Dermis blood vessel endothelial cell (primary cell): ENCODE results near the gene AR. TPM values are rescaled to one million over a fixed set of nuclear protein-coding genes. Genes with fewer than 3 reads are reported as not detected.

Experiments used
- DNase-seq: peaks from one replicate; pipeline ENCODE4 v3.0.0; 2010
- total RNA-seq: library from RNA; depleted of rRNA; stranded (reverse); fragments of >200 nt; gene quantifications from 2 replicates; pipeline ENCODE4 v1.2.3, GENCODE V29; 2014

AR gene
- total RNA-seq, 1 donor from 2014 or later: 1.2 TPM

GRCh38 chrX:67563469-67564448 is 19.9 kb downstream of the AR start:
- DNase-seq: no peak

DNA sequence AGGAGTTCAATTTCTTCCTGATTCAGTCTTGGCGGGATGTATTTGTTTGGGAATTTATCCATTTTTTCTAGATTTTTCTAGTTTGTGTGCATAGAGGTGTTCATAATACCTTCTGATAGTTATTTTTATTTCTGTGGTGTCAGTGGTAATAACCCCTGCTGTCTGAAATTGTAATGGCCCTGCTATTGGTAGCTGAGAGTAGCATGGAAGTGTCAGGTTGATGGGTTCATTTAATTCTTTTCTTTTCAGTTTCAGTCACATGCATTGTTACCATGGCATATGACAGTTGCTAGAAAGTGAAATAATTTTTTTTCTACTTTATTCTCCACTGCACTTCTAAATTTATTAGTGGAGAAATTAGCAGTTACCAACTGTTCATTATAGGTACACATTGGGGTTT is 20.7 kb downstream of the AR start:
- DNase-seq: no peak

DNA sequence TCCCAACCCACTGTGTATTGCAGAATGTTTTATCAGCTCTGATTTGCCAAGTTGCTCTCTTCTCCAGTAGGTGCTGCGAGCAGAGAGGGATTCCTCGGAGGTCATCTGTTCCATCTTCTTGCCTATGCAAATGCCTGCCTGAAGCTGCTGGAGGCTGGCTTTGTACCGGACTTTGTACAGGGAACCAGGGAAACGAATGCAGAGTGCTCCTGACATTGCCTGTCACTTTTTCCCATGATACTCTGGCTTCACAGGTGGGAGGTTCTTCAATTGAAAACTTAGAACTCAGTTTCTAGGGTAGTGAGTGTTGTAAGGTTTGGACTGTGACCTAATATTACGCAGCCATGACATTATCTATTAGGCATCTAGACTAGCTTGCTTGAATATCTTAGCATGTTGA is 24.9 kb downstream of the AR start:
- no peak for DNase-seq

DNA sequence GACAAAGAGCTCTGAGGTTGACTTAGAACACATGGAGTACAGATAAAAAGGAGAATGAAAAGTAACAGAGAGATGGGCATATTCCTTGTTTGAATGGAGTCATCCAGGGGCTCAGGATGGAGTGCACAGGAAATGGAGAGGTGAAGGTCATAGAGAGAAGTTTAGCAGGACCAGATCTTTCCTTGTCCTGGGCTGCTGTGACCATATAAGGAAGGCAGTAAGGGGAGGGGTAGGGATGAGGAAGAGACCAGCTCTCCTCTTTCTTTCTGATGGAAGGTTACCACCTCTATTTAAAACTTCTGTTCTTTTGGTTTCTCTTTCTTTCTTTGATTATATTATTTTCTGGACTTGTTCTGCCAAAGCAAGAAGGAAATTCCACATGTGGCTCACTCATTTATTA is 27.0 kb downstream of the AR start:
- DNase-seq: no peak

DNA sequence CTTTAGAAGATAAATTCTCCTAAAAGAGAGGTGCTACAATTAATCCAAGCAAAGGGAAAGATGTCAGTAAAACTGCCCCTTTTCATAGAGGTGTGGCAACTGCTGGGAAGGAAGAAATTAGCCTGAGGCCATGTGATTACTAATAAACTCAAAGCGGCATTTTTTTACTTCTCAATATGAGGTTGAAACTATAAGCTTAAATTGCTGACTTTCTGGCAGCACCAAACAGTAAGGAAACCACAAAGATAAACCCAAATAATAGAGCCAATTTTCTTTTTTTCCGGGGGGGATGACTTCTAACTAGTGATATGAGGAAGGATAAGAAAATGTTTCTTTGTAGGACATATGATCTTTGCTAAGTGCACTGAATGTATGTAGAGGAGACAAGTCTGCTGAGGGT is 30.9 kb downstream of the AR start:
- no peak for DNase-seq

- DNase-seq: no peak
Measured at GRCh38 chrX:67582436-67582835, 38.6 kb downstream of the AR start.

DNA sequence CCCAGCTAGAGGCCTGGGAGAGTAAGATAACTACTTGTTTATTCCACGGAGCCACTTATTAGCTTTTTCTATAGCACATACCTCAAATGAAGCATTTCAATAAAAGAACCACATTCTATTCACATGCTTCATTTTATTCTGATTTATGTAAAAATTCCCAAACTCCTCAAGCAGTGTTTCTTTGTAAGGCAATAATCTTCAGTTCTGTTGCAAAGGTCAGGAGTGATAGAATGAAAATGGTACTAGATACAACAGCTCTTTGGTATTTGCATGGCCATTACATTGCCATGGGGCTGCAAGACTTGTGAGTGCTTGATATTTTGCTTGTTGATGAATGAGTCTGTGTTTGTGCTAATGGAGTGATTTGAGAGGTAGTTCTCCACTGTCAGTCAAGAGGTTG is 39.4 kb downstream of the AR start:
- no peak for DNase-seq

- no peak for DNase-seq
Measured at GRCh38 chrX:67585401-67585800, 41.6 kb downstream of the AR start.

GRCh38 chrX:67587946-67588624 is 44.3 kb downstream of the AR start:
- DNase-seq: no peak

DNA sequence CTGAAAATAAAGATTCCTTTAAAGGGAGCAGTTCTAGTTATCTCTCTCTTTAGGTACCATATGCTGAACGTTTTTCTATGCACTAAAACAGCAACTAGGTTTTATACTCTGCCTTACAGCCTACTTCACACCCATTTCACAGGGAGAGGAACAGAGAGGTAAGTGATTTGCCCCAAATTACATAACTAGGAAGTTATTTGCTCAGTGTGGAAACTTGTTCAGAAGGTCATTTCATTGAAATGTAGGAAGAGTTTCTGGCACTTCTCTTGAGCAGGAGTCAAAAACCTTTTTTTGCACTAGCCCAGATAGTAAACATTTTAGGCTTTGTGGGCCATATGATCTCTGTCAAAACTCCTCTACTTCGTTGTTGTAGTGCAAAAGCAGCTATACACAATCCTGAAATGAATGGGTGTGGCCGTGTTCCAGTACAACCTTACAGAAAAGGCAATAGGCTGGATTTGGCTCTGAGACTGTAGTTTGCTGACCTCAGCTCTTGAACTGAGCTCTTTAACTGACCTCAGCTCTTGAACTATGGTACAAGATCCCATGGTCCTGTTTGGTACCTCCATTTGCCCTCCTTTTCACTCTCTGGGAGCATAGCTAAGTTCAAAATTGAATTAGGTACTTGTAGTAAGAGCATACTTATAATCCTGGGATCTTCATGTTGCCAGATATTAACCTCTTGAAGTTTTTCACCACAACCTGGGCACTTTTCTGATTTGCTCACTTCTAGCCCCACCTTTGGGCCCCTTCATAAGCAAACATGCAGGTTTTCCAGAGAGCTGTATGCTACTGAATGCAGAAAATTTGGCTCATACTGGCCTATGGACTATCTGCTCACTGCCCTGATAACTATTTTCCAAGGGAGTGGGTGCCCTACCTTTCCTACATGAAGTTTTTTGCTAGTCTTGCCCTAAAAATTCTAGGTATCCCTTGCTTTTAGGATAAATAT is 53.3 kb downstream of the AR start:
- DNase-seq: no peak

DNA sequence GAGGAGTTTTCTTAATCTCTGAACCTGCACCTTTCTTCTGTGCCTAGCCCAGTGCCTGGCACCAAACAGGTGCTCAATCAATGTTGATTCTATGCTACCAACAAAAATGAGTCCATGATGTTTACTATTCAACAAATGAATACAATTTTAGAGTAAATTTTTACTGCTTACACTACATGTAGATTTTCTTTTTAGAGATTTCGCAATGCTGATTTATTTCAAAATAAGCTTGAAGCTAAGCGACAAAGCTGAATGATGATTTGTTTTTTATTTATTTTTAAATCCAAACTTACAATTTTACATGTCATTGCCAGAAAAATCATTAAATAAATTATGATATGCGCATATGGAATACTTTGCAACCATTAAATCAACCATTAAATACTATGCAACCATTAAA is 55.7 kb downstream of the AR start:
- DNase-seq: no peak

GRCh38 chrX:67601771-67602170 is 58.0 kb downstream of the AR start:
- no peak for DNase-seq

DNA sequence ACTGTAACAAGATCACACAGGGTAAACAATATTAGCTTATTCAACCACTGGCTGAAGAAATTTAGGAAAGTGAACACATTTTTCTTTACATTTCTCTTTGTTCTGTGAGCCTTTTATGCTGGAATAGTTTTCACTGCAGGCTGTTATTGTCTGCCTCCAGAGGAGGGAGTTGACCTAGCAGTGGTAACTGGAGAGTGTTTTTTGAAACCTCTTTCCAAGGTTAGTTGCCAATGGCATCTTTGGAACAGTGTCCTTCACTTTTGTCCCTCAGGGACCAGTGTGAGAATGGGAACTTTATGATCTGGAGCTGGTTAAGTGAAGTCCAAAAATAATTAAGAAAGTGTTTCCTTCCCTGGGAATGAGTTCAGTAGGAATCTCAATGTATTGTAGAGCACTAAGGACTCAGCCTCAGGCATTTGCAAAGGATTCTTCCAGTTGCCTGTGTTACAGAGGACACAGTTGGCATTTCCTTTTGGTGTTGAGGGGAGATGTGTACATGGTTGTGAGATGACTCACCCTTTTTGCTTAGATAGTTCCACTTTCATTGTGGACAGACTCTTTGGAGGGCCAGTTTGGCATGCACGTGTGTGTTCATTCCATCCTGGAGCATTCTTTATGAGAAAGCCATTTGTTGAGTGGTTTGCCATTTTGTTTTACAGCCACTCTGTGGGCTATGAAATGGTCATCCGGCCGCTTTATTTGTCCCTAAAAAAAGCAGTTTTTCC is 61.3 kb downstream of the AR start:
- DNase-seq: peak; percentile 71

GRCh38 chrX:67607466-67607865 is 63.6 kb downstream of the AR start:
- DNase-seq: no peak

DNA sequence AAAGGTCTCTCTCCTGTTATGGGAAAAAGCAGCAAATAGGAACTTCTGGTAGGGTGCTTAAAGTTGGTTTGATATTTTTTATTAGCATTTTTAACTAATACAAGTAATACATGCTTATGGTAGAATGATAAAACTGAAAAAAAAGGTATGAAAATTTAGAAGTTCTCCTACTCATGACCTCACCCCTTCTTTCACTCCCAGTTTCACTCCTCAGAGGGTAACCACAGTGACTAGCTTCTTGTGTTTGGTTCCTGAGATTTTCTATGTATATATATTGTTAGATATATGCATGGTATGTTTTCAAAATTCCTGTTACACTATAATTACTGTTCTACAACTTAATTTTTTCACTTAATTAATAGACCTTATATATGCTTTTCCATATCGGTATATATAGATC is 66.5 kb downstream of the AR start:
- DNase-seq: no peak

DNA sequence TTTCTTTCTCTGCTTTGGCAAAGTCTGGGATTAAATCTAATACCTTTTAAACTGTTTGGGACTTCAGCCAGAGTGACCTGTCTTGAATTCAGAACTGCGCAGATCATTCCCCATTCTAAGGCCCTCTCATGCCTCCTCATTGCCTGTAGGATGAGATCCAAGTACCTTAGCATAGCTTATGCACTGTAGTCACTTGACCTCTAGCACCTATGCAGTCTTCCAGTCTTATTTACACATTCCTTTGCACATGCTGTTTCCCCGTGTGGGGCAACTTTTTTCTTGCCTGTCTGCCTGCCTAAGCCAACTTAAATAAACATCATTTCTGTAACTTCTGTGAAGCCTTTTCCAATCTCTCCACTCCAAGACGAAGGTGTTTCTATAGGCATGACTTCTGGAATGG is 68.4 kb downstream of the AR start:
- peak; percentile 11 for DNase-seq

- no peak for DNase-seq
Measured at GRCh38 chrX:67613366-67613765, 69.5 kb downstream of the AR start.

DNA sequence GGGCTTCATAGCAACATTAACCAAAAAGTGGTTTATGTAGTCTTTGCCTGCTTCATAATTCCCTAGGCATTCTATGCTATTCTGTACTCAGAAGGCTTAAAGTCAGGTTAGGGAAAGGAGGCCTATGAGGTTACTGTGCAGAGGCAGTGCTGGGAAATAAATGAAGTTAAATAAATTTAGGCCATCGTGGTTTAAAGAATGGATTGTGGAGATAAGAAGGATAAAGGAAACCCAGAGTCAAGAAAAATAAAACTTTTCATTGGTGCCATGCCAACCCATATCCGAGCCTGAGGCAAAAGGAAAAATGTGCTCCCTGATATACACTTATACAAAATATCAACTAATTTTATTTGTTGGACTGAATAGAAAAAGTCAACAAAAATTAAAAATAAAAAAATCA is 70.2 kb downstream of the AR start:
- peak; percentile 2 for DNase-seq

GRCh38 chrX:67614423-67614822 is 70.6 kb downstream of the AR start:
- peak; percentile 50 for DNase-seq

DNA sequence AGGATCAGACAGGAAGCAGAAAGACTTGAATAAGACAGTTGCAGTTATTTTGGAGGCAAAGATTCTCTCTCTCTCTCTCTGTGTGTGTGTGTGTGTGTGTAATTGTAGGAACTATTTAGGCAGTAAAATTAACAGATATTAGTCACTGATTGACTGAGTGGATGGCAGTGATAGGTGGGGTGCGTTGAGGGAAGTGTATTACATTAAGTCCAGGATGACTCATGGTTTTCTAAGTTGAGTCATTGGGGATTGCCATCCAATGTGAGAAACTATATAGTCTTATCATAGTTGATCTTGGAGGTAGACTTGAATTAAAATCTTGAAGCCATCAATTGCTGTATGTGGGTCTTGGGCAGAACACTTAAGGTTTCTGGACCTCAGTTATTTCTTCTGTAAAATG is 75.4 kb downstream of the AR start:
- peak; percentile 41 for DNase-seq

- no peak for DNase-seq
Measured at GRCh38 chrX:67622053-67622585, 78.3 kb downstream of the AR start.

DNA sequence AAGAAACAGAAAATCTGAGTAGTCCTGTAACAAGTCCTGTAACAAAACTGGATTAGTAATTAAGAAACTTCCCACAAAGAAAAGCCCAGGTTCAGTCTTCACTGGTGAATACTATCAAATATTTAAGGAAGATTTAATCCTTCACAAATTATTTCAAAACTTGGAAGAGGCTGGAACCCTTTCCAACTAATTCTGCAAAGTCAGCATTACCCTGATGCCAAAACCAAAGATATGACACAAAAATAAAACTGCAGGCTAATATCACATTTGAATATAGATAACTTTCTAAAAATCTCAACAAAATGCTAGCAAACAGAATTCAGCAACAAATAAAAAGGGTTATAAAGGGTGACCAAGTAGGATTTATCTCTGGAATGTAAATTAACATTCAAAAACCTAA is 80.5 kb downstream of the AR start:
- DNase-seq: no peak
